GM12875 (cell line): ENCODE measurements around the gene SOX14.

ENCODE experiments used
- H3K4me3 ChIP-seq: one replicate; pipeline ENCODE4 v1.5.1; 2011; ENCODE audit warnings: low read depth, low read length, control low read depth
- CTCF ChIP-seq: IDR thresholded peaks from 2 replicates; pipeline ENCODE4 v1.5.1; 2011; ENCODE audit warnings: low read depth, mild to moderate bottlenecking, control low read depth, inconsistent platforms, low read length, moderate library complexity, borderline replicate concordance; ENCODE audit not compliant: insufficient read depth

SOX14 gene

GRCh38 chr3:137807998-137808397 is 43.9 kb downstream of the SOX14 start:
- no peak overlapping the region for H3K4me3 ChIP-seq
- TF ChIP-seq CTCF, result no peak

- H3K4me3 ChIP-seq, result no peak overlapping the region
- no peak for TF ChIP-seq CTCF
Observed at GRCh38 chr3:137809509-137809908, 45.4 kb downstream of the SOX14 start.

- H3K4me3 ChIP-seq, result no peak overlapping the region
- no peak for TF ChIP-seq CTCF
Observed at GRCh38 chr3:137812023-137812422, 47.9 kb downstream of the SOX14 start.

GRCh38 chr3:137815251-137815650 is 51.1 kb downstream of the SOX14 start:
- H3K4me3 ChIP-seq, result no peak overlapping the region
- TF ChIP-seq CTCF, result no peak
